ENCODE results near the gene SHISAL1.

SHISAL1 gene

GRCh38 chr22:44205516-44206329 lies 107.0 kb downstream of the SHISAL1 start:
- no peak for DNase-seq

- DNase-seq, result no peak
These were observed 107.8 kb downstream of the SHISAL1 start for GRCh38 chr22:44204739-44205515.

GRCh38 chr22:44203203-44203602 lies 109.5 kb downstream of the SHISAL1 start:
- no peak for DNase-seq

- DNase-seq, result no peak
These were observed 110.4 kb downstream of the SHISAL1 start for GRCh38 chr22:44202261-44202789.

- no peak for DNase-seq
These were observed 111.1 kb downstream of the SHISAL1 start for GRCh38 chr22:44201665-44202064.

GRCh38 chr22:44200855-44201550 lies 111.7 kb downstream of the SHISAL1 start:
- no peak for DNase-seq

- no peak for DNase-seq
These were observed 112.3 kb downstream of the SHISAL1 start for GRCh38 chr22:44200451-44200850.

GRCh38 chr22:44199866-44200265 lies 112.9 kb downstream of the SHISAL1 start:
- DNase-seq, result no peak

GRCh38 chr22:44199164-44199563 lies 113.6 kb downstream of the SHISAL1 start:
- DNase-seq, result no peak

GRCh38 chr22:44197271-44197670 lies 115.5 kb downstream of the SHISAL1 start:
- DNase-seq, result no peak

- no peak for DNase-seq
These were observed 116.0 kb downstream of the SHISAL1 start for GRCh38 chr22:44196731-44197131.

GRCh38 chr22:44196241-44196640 lies 116.5 kb downstream of the SHISAL1 start:
- no peak for DNase-seq

GRCh38 chr22:44195189-44195871 lies 117.4 kb downstream of the SHISAL1 start:
- DNase-seq, result no peak

- no peak for DNase-seq
These were observed 118.2 kb downstream of the SHISAL1 start for GRCh38 chr22:44194569-44194968.

Measured in NCI-H1048 (cell line).